HL-60 (cell line): ENCODE measurements around the gene GRHL3.

ENCODE experiments used
- DNase-seq, 2 experiments: peaks; one replicate each; pipeline ENCODE4 v3.0.0-alpha.2; 2010 to 2020; ENCODE audit warnings: low read depth in 1 of 2, low spot score in 1 of 2
- H3K27ac ChIP-seq: fragments of 250-450 bp; sonication (Bioruptor Pico); replicated peaks from 2 replicates; pipeline ENCODE4 v1.5.1; 2020; ENCODE audit warnings: mild to moderate bottlenecking, moderate library complexity
- H3K27me3 ChIP-seq: fragments of 250-450 bp; sonication (Bioruptor Pico); 2 replicates; pipeline ENCODE4 v1.5.1; 2021; ENCODE audit warnings: mild to moderate bottlenecking, moderate library complexity; ENCODE audit not compliant: insufficient read depth, poor library complexity, severe bottlenecking
- H3K4me3 ChIP-seq: replicated peaks from 2 replicates; pipeline ENCODE4 v1.5.1; 2011; ENCODE audit warnings: mild to moderate bottlenecking, control low read depth, low read length; ENCODE audit not compliant: insufficient read depth
- GABPA ChIP-seq: IDR thresholded peaks from 2 replicates; pipeline ENCODE4 v1.6.1; 2012; ENCODE audit warnings: low read depth
- POLR2AphosphoS5 ChIP-seq: IDR thresholded peaks from 2 replicates; pipeline ENCODE4 v1.6.1; 2012; ENCODE audit warnings: low read depth
- SPI1 ChIP-seq: IDR thresholded peaks from 2 replicates; pipeline ENCODE4 v1.6.1; 2012; ENCODE audit warnings: low read depth, mild to moderate bottlenecking, borderline replicate concordance
- TF ChIP-seq, protein P1 (sequence below): IDR thresholded peaks from one replicate; pipeline ENCODE4 v1.5.1; 2011; ENCODE audit warnings: low read length, control low read depth, inconsistent platforms; ENCODE audit not compliant: insufficient read depth
- TF ChIP-seq, protein P2 (sequence below): IDR thresholded peaks from 2 replicates; pipeline ENCODE4 v1.6.1; 2012; ENCODE audit warnings: low read depth; ENCODE audit not compliant: insufficient replicate concordance

Gene GRHL3

DNA sequence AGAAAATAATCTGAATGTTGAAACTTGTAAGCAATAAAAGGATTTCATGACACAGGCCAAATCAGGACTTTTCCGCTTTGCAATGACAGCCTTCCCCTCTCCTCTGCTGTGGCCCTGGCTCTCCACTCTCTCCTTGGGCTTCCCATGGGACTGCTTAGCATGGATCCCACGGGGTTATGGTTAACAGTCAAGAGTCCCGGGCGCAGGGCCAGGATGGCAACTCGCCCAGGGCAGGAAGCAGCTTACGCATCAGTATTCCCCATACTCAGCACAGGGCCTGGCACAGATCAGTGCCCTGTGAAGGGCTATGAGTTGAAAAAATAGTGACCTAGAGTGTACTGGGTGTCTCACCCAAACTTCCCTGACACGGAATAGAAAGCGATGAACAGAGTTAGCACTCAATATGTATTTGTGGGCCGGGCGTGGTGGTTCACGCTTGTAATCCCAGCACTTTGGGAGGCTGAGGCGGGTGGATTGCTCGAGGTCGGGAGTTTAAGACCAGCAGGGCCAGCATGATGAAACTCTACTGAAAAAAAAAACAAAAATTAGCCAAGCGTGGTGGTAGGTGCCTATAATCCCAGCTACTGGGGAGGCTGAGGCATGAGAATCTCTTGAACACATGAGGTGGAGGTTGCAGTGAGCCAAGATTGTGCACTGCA is 29.1 kb upstream of the GRHL3 start:
- Histone ChIP-seq H3K4me3 (no peak overlapping the region), H3K27ac (no peak overlapping the region), H3K27me3 (no peaks in the 10 kb centered on the region)
- TF ChIP-seq POLR2AphosphoS5 (no peak), GABPA (no peak)
- TF ChIP-seq, protein P1, sequence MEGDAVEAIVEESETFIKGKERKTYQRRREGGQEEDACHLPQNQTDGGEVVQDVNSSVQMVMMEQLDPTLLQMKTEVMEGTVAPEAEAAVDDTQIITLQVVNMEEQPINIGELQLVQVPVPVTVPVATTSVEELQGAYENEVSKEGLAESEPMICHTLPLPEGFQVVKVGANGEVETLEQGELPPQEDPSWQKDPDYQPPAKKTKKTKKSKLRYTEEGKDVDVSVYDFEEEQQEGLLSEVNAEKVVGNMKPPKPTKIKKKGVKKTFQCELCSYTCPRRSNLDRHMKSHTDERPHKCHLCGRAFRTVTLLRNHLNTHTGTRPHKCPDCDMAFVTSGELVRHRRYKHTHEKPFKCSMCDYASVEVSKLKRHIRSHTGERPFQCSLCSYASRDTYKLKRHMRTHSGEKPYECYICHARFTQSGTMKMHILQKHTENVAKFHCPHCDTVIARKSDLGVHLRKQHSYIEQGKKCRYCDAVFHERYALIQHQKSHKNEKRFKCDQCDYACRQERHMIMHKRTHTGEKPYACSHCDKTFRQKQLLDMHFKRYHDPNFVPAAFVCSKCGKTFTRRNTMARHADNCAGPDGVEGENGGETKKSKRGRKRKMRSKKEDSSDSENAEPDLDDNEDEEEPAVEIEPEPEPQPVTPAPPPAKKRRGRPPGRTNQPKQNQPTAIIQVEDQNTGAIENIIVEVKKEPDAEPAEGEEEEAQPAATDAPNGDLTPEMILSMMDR: no peak
- TF ChIP-seq, protein P2, sequence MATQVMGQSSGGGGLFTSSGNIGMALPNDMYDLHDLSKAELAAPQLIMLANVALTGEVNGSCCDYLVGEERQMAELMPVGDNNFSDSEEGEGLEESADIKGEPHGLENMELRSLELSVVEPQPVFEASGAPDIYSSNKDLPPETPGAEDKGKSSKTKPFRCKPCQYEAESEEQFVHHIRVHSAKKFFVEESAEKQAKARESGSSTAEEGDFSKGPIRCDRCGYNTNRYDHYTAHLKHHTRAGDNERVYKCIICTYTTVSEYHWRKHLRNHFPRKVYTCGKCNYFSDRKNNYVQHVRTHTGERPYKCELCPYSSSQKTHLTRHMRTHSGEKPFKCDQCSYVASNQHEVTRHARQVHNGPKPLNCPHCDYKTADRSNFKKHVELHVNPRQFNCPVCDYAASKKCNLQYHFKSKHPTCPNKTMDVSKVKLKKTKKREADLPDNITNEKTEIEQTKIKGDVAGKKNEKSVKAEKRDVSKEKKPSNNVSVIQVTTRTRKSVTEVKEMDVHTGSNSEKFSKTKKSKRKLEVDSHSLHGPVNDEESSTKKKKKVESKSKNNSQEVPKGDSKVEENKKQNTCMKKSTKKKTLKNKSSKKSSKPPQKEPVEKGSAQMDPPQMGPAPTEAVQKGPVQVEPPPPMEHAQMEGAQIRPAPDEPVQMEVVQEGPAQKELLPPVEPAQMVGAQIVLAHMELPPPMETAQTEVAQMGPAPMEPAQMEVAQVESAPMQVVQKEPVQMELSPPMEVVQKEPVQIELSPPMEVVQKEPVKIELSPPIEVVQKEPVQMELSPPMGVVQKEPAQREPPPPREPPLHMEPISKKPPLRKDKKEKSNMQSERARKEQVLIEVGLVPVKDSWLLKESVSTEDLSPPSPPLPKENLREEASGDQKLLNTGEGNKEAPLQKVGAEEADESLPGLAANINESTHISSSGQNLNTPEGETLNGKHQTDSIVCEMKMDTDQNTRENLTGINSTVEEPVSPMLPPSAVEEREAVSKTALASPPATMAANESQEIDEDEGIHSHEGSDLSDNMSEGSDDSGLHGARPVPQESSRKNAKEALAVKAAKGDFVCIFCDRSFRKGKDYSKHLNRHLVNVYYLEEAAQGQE: no peak
- DNase-seq: no peak

DNA sequence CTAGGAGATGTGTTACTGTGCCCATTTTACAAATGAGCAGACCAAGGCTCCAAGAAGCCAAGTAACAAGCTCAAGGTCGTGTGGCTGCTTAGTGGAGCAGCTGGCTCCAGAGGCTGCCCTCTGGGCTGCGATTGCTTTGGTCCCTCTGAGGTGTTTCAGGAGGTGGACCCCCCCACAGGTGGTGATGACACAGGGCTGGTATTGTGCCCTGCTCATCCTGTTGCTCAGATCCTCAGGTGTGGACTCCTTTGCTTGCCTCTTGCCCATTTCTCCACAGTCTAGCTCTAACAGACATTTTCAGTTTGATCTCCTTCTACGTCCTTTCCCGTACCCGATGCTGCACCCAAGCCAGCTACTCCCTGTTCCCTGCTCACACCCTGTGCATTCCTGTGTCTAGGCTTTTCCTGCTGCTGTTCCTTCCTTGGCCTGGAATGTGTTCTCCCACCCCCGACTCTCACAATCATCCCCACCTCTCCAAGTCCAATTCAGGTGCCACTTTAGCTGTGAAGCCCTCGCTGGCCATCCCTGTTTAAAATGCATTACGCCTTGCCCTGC is 28.1 kb upstream of the GRHL3 start:
- no peak for DNase-seq
- Histone ChIP-seq H3K4me3 (no peak overlapping the region), H3K27me3 (no peaks in the 10 kb centered on the region), H3K27ac (no peak overlapping the region)
- TF ChIP-seq GABPA (no peak), POLR2AphosphoS5 (no peak), SPI1 (no peak)
- TF ChIP-seq, protein P1: no peak
- TF ChIP-seq, protein P2: no peak

DNA sequence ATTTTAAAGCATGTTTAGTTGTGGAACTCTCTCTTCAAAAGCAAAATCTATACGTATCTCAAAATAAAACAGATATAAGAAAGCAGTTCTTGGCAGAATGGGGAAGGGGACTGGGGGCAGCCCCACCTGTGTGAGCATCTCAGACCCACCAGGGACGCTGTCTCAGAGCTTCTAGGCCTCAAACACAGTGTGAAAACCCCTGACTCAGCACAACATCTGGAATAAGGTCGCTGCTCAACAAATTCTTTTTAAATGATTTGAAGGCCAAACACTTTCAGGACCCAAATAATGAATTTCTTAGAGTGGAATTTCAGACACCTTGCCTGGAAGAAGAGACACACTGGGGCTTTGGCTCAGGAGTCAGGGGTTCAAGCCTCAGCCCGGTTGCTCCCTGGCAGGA is 27.1 kb upstream of the GRHL3 start:
- no peaks in the 10 kb centered on the region for H3K27me3 ChIP-seq
- no peak for TF ChIP-seq SPI1
- no peak for TF ChIP-seq POLR2AphosphoS5
- TF ChIP-seq, protein P2: no peak
- no peak for TF ChIP-seq GABPA
- TF ChIP-seq, protein P1: no peak
- H3K27ac ChIP-seq: no peak overlapping the region

More for the DNA sequence above, 27.1 kb upstream of the GRHL3 start:
- no peak overlapping the region for H3K4me3 ChIP-seq
- DNase-seq: no peak
